ENCODE measurements around the gene LMTK3. TPM values are rescaled to one million over a fixed set of nuclear protein-coding genes. Genes with fewer than 3 reads are reported as not detected.

Gene LMTK3
- polyA plus RNA-seq, 1 donor: 0.09 TPM

DNA sequence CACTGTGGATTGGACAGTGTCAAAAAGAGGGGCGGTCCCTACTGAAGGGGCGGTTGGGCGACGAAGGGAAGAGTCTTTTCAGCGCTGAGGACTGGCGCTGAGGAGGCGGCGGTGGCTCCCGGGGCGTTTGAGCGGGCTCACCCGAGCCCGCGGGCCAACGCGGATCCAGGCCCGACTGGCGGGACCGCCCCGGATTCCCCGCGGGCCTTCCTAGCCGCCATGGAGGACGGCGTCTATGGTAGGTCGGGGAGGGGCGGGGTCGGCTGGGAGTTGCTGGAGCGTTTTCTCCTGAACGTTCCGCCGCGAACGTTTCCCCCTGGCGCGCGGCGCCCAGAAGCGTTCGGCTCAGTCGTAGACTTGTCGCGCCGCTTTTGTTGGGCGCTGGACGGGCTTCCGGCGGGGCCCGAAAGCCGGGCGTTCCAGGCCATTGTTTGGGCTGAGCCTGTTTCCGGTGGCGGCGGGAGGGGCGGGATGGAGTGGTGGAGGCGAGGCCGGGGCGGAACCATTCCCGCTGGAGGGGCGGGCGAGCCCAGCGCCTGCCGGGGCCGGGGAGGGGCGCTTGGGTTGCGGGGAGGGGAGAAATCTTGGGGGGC, 42.2 kb downstream of the LMTK3 start, which contains the start of gene CYTH2:
Gene CYTH2 (plus strand): TSS at position 81 of the 593 bp plus-strand sequence. CDS start 139 bp downstream, at position 220.
- DNase-seq: peak; percentile 84

DNA sequence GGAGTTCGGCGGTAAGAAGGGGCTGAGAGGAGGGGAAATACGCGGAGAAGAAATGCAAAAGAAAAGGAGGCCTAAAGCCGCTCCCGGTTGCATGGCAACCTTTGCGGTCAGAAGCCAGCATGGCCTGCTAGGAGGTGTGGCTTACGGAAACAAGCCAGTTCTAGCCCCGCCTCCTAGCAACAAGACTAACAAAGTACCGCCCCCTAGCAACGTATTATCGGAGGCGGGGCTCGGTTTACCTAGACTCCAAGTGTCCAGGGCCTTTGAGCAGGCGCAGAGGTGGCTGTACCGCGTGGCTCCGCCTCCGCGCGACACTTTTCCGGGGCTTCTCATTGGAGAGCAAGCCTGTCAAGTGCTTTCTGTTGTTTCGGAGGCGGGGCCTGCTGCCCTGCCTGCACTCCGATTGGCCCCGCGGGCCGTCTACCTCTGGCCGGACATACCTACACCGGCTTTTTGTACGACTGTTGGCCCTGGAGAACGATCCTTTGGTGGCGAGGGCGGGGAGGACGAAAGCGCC, 42.8 kb downstream of the LMTK3 start:
- DNase-seq: peak; percentile 100

DNA sequence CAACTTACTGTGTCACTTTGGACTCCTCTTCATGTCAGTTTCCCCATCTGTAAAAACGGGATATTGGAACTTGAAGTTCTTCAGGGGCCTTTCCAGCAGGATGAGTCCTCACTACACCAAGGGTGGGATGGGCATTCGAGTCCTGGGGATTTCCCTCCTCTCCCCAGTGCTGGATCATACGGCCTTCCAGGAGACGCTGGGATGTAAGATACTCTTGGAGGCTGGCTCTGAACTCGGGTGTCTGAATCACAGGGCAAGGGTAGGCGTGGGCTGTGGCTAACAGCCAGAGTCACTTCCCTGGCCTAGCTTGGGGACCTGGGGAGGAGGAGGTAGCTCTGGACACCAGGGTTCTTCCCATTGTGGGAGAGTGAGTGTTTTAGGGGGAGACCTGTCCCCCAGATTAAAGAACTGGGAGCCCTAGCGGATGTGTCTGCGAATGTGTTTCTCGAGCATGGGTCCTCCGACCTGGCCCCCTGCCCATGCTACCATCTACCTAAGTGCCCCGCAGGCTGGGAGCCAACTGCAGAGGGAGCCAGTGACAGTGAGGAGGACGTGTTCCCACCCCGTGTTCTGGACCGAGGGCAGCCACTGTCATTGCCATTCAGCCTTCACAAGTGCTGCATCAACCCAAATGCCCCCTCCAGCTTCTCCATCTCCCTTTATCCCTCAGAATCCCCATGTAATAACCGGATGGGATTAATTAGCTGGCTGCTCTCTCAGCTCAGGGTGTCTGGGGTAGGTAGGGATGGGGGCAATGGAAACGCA, 44.9 kb downstream of the LMTK3 start:
- DNase-seq: no peak

DNA sequence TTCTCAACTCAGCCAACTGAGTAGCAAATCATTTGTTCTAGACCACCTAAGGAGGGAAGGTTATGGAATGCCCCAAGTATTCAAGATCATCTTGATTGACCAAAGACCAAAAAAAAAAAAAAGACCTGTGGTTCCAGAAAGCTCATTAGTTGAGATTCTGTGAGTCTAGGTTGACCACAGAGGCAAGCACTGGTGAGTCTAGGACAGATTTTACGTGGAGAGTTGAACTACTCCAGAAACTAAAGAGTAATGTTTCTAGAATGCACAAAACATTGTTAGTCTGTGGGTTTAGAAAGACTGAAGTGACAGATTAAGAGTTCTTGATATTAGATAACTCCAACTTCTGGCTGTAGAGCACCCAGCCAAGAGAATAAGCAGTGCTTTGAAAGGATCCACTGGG, 46.4 kb downstream of the LMTK3 start:
- DNase-seq: no peak

DNA sequence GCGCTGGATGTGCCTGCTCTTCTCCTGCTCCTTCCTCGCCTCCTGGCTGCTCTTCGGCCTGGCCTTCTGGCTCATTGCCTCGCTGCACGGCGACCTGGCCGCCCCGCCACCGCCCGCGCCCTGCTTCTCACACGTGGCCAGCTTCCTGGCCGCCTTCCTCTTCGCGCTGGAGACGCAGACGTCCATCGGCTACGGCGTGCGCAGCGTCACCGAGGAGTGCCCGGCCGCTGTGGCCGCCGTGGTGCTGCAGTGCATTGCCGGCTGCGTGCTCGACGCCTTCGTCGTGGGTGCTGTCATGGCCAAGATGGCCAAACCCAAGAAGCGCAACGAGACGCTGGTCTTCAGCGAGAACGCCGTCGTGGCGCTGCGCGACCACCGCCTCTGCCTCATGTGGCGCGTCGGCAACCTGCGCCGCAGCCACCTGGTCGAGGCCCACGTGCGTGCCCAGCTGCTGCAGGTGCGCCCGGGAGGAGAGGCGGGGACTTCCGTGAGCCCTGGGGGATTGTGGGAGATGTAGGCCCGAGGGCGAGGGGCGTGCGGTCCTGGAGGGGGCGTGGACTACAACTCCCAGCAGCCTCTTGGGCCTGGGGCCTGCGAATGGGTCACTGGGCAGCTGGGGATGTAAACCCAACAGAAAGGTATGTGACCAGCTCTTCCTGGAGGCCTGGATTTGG, 49.5 kb downstream of the LMTK3 start:
- no peak for DNase-seq

DNA sequence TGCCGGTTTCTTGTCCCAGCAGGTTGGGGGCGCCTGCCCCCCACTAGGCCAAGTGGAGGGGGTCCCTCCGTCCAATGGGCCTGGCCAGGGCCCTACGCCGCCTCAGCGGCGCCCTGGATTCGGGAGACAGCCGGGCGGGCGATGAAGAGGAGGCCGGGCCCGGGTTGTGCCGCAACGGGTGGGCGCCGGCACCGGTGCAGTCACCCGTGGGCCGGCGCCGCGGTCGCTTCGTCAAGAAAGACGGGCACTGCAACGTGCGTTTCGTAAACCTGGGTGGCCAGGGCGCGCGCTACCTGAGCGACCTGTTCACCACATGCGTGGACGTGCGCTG, 50.0 kb downstream of the LMTK3 start:
- no peak for DNase-seq

DNA sequence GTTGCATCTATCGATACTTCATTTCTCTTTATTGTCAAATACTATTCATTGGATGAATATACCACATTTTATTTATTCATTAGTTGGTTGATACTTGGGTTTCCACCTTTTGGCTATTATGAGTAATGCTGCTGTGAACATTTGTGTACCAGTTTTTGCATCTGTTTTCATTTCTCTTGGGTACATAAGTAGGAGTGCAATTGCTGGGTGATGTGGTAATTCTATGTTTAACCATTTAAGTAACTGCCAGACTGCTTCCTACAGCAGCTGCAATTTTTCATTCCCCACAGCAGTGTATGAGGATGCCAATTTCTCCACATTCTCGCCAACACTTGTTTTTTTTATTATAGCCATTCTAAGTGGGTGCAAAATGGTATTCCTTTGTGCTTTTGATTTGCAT, 53.6 kb downstream of the LMTK3 start:
- no peak for DNase-seq

DNA sequence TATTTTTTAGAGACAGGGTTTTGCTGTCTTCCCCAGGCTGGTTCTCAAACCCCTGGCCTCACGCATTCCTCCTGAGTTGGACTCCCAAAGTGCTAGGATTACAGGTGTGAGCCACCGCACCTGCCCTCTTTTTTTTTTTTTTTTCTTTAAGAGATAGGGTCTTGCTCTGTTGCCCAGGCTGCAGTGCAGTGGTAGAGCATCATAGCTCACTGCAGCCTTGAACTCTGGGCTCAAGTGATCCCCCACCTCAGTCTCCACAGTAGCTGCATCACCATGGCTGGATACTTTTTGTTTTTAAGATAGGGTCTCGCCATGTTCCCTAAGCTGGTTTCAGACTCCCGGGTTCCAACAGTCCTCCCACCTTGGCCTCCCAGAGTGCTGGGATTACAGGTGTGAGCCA, 54.8 kb downstream of the LMTK3 start:
- DNase-seq: no peak

DNA sequence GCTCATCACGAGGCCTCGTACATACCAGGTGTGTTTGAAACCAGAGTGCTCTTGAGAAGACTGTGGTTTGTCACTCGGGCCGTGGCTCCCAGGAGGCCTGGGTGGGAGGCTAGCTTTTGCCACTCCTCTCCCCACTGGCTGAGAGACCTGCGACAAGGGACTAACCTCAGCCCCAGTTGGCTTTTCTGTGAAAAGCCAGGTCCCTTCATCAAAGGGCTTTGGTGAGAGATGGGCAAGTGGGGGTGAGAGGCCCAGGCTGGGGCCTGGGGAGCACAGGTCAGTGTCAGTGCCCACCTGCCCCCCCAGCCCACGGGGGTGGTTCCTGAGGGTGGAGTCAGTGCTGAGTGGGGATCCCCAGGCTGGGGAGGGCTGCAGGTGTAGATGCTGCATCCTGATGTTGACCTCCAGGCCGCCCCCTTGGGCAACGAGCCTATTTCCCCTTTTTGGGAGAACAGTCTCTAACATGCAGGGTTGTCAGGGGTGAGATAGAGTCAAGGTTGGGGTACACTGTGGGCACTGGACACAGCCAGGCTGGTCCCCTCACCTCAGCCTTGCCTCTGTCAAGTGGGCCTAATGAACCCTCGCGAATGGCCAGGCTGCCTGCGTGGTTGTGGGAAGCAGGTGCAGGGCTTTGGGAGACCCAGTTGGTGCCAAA, 55.6 kb downstream of the LMTK3 start:
- DNase-seq: no peak

DNA sequence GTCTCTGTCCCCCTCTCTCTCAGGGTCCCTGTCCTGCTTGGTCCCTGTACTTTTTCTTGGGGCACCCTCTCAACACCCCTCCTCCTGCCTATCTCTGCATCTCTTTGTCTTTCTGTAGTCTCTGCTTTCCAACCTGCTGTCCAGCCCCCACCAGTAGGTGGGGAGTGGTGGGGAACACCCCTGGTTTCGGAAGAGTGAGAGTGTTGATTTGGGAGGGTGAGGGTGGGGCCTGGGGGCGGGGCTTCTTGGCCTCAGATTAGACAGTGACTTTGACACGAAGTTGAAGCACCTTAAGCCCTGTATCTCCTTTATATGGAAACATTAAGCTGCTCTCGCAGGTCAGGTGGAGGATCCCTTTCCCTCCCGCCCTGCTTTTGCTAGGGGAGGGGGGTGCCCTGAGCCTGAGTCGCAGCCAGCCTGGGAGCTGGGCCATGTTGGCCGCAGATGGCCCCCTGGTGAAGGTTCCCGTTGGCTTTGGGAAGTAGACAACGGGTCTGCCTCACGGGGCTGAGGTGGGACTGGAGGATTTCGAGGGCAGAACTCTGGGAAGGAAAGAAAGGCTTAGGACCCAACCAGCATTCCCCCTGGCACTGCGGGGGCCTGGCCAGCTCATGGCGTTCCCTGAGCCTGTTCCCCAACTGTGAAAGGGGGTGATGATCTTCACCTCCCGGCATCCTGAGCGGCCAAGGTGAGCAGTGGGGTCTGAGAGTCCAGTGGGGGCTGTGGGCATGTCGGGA, 56.3 kb downstream of the LMTK3 start, which contains the start of gene KCNJ14:
Gene KCNJ14 (plus strand): TSS at position 404 of the 737 bp plus-strand sequence. CDS start 6,151 bp downstream, outside the sequence.
- DNase-seq: no peak

DNA sequence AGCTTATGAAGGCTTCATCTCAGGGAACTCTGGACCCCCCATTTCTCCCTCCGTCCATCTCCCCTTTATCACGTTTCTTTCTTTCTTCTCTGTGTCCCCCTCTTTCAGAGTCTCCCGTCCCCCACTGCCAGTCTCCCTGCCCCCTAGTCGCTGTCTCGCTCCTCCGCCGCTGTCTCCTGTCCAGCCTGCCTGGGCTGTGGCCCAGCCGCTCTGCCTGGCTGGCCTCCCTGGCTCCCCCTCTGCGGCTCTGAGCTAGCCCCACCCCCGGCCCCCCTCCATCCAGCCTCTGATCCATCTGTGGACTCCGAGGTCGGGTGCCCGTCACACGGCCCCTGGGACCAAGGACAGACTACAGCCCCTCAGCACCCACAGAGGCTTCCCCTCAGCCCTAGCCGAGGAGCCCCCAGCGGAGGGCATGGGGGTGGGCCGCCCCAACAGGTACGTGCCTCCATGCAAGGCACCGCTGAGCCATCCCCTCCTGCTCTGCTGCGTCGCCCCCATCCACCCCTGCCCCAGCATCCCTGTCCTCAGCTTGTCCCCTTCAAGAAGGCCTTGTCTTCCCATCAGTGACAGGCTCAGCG, 57.4 kb downstream of the LMTK3 start:
- no peak for DNase-seq

DNA sequence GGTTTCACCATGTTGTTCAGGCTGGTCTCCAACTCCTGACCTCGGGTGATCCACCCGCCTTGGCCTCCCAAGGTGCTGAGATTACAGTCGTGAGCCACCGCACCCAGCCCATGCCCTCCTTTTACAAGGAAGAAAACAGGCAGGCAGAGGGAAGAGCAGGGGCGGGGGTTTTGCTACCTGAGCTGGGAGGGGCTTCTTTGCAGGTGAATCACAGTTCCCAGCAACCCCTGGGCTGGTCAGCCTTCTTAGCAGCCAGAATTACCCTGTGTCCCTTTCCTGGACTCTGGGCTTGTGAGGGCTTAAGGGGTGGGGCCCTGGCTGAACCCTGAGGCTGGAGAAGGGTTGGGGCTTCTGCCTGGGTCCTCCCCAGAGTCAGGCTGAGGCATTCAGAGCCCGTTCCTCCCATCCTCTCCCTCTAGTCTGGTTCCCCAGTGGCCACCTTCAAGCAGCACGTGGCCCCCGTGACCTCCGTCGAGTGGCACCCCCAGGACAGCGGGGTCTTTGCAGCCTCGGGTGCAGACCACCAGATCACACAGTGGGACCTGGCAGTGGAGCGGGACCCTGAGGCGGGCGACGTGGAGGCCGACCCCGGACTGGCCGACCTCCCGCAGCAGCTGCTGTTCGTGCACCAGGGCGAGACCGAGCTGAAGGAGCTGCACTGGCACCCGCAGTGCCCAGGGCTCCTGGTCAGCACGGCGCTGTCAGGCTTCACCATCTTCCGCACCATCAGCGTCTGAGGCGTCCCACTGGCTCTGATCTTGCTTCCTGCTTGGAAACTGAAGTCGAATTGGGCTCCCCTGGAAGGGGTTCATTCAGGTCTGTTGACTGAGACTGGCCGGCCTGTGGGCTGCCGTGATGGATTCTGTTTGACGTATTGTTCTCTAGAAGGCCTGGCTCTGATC, 59.1 kb downstream of the LMTK3 start:
- no peak for DNase-seq

DNA sequence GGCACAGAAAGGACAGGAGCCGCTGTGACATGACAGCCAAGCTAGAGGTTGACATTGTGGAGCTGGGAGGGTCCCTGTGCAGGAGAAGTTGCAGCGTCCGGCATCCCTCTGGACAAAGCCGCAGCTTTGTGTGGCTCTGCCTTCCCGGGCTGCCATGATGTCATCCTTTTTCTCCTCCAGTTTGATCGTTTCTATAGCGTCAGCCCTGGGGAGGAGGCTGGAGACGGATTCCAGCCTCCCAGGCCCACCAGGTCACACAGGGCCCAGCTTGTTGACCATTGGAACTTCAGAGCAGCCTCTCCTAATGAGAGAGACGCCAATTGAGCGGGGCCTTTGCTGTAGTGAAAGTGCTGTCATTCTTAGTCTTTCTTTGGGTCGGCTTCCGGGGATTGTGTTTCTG, 60.0 kb downstream of the LMTK3 start:
- no peak for DNase-seq

DNA sequence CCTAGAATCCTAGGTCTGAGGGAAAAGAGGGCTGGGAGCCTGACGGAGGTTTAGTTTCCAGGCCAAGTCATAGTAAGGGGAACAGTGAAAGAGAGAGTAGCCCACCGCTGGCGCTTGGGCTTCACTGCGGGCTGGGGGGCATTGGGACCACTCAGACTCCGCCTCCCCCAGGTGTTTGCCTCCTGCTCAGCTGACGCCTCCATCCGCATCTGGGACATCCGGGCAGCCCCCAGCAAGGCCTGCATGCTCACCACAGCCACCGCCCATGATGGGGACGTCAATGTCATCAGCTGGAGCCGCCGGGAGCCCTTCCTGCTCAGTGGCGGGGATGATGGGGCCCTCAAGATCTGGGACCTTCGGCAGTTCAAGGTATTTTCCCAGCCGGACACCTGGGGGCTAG, 60.8 kb downstream of the LMTK3 start:
- no peak for DNase-seq

DNA sequence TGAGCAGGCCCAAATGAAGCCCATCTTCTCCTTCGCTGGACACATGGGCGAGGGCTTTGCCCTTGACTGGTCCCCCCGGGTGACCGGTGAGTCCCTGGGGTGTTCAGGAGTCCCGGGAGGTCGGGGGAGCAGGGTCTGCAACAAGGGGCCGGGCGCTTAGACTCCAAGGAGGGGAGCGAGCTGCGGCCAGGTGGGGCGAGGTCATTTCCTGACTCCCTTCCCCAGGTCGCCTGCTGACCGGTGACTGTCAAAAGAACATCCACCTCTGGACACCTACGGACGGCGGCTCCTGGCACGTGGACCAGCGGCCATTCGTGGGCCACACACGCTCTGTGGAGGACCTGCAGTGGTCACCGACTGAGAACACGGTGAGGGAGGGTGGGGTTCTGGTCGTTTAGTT, 61.2 kb downstream of the LMTK3 start:
- DNase-seq: no peak

DNA sequence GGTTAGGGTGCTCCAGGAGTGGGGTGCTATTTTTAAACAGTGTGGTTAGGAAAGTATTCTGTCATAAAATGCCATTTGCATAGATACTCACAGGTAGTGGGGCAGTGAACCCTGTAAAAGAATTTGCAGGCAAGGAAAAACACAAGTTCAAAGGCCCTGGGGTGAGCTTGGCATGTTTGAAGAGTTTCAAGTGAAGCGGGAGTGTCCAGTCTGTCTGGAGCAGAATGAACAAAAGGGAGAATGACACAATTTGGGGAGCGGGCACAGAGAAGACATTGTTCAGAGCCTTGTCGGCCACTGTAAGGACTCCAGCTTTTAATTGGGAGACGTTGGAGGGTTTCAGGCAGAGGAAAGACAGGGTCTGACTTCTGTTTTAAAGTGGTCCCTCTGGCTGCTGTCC, 63.1 kb downstream of the LMTK3 start:
- no peak for DNase-seq

DNA sequence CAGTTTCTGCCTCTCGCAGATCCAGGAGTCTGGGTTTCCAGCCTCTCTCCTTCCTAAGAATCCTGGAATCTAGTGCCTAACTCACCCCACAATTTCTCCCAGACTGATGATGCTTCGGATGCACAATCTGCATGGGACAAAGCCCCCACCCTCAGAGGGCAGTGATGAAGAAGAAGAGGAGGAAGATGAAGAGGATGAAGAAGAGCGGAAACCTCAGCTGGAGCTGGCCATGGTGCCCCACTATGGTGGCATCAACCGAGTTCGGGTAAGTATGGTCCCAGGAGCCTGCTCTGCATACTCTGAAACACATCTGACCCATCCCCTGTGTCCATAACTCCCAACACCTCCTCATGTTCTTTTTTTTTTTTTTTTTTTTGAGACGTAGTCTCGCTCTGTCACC, 65.1 kb downstream of the LMTK3 start:
- DNase-seq: no peak

DNA sequence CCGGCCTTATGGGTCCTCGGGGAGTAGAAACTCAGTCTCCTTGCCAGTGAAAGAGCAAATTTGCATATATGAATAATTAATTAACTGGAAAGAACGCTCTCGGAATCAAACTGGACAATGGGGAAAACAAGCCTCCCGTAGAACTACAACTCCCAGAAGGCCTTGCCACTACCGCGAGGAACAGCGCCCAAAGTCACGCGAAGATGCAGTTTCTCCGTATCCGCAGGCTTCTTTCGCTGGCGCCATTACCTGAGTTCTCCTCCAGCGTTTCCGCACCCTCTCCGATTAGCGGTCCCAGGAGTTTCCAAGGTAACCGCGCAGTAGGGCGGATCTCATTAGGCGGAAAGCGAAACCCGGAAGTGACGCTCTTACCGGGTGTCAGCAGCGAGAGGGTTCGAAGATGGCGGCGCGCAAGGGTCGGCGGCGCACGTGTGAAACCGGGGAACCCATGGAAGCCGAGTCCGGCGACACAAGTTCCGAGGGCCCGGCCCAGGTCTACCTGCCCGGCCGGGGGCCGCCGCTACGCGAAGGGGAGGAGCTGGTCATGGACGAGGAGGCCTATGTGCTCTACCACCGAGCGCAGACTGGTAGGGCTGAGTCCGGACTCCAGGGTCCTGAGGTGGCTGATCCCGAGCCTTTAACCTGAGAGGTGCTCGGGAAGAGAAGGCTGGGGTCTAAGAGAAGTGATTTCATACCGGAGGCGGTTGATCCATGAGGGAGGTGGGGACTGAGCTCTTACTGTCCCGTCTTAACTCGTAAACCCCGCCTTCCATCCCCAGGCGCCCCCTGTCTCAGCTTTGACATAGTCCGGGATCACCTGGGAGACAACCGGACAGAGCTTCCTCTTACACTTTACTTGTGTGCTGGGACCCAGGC, 65.8 kb downstream of the LMTK3 start, which contains the start of gene GRWD1:
Gene GRWD1 (plus strand): TSS at position 378 of the 876 bp plus-strand sequence. CDS start 23 bp downstream, at position 401.
- DNase-seq: peak; percentile 93

DNA sequence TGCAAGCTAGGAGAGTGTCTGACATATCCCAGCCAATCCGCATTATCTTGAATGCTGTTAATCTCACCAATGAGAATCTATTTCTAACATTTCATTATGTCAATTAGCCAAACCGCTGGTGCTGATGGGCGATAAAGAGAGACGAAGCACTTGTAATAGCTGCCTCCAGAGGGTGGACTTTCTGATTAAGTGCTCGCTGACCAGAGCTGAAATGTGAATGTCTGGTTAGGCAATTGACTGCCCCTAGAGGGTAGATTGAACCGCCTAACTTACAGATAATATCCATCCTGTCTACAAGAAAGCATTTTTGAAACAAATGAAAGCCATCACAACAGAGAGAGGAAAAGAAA, 66.4 kb downstream of the LMTK3 start:
- peak; percentile 73 for DNase-seq

DNA sequence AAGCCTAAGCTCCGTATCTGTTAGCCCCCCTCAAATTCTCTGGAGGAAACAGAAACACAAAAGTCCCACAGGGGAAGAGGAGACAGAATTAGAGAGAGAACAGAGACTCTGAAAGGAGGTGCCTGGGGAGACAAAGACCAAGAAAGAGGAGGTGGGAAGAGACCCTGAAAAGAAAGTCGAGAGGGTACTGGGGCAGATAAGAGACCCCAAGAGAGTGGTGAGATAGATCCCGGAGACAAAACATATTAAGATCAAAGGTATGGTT, 66.8 kb downstream of the LMTK3 start:
- no peak for DNase-seq
